ENCODE data around the gene ZSWIM2. TPM values are rescaled to one million over a fixed set of nuclear protein-coding genes. Genes with fewer than 3 reads are reported as not detected.
"Not testable (repeated sequence)": the region's sequence is repeated elsewhere in the genome, so short reads cannot be mapped to it uniquely, and the experiment has no call there.

Gene ZSWIM2
- total RNA-seq, 2 experiments from 2014 or later, result not detected

DNA sequence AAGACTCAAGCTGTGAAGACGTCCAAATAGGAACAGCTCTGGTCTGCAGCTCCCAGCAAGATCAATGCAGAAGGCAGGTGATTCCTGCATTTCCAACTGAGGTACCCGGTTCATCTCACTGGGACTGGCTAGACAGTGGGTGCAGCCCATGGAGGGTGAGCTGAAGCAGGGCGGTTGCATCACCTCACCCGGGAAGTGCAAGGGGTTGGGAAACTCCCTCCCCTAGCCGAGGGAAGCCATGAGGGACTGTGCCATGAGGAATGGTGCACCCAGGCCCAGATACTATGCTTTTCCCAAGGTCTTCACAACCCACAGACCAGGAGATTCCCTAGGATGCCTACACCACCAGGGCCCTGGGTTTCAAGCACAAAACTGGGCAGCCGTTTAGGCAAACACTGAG is 37.2 kb downstream of the ZSWIM2 start:
- DNase-seq; H3K9me3 Mint-ChIP-seq; H3K4me1 Mint-ChIP-seq; H3K36me3 Mint-ChIP-seq (ENCODE audit: low read depth); H3K4me3 Mint-ChIP-seq; POLR2A ChIA-PET; H3K27ac Mint-ChIP-seq; H3K27me3 Mint-ChIP-seq; CTCF ChIA-PET: not testable (repeated sequence)

DNA sequence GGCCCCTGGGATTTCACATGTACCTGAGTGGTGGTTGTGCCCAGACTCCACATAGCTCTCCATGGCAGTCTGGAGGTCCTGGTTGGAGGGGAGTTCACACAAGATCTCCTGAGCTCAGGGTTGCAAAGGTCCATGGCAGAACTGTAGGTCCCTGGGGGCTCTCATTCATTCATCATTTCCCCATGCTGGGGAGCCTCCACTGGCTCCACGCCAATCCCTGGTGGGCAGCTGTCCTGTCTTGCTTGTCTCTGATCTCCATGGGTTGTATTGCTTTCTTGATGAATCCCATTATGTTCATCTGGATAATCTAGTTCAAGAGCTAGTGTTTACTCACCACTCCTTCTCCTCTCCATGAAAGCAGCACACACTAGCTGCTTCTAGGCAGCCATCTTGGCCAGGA is 42.4 kb downstream of the ZSWIM2 start:
- Mint-ChIP-seq H3K27ac (no peak overlapping the region), H3K9me3 (peaks cover 2% of the 10 kb centered on the region), H3K4me3 (no peak overlapping the region), H3K36me3 (ENCODE audit: low read depth) (no peaks in the 10 kb centered on the region), H3K27me3 (peaks cover 3% of the 10 kb centered on the region), H3K4me1 (no peaks in the 10 kb centered on the region)
- ChIA-PET POLR2A (no interaction called here), CTCF (no interaction called here)
- DNase-seq, result no peak

DNA sequence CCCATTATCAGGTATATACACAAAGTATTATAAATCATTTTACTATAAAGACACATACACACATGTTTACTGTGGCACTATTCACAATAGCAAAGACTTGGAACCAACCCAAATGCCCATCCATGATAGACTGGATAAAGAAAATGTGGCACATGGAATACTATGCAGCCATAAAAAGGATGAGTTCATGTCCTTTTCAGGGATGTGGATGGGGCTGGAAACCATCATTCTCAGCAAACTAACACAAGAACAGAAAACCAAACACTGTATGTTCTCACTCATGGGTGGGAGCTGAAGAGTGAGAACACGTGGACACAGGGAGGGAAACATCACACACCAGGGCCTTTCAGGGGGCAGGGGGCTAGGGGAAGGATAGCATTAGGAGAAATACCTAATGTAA is 50.4 kb downstream of the ZSWIM2 start:
- POLR2A ChIA-PET, CTCF ChIA-PET, H3K4me1 Mint-ChIP-seq: not testable (repeated sequence)

DNA sequence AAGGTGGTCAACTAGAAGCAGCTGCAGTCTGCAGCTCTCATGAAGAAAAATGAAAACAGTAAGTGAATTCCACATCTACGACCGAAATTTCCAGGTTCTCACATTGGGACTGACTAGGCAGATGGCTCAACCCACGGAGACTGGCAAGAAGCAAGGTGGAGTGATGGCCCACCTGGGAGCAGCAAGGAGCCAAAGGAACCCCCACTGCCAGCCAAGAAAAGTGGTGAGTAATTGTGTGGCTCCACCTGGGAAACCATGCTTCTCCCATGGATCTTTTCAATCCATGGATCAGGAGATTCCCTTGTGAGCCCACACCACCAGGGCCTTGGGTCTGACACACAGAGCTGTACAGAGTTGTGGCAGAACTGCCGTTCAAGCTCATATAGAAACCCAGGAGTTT is 64.0 kb downstream of the ZSWIM2 start:
- DNase-seq, result no peak
- H3K36me3 Mint-ChIP-seq (ENCODE audit: low read depth), result no peaks in the 10 kb centered on the region
- ChIA-PET POLR2A (no interaction called here), CTCF (no interaction called here)
- H3K9me3 Mint-ChIP-seq, result peaks cover 10% of the 10 kb centered on the region
- no peak overlapping the region for H3K4me3 Mint-ChIP-seq
- no peaks in the 10 kb centered on the region for H3K27me3 Mint-ChIP-seq
- no peaks in the 10 kb centered on the region for H3K4me1 Mint-ChIP-seq
- no peak overlapping the region for H3K27ac Mint-ChIP-seq

More for the DNA sequence above, 50.4 kb downstream of the ZSWIM2 start:
- not testable (repeated sequence) for H3K27ac Mint-ChIP-seq; DNase-seq; H3K9me3 Mint-ChIP-seq; H3K27me3 Mint-ChIP-seq; H3K36me3 Mint-ChIP-seq (ENCODE audit: low read depth); H3K4me3 Mint-ChIP-seq

DNA sequence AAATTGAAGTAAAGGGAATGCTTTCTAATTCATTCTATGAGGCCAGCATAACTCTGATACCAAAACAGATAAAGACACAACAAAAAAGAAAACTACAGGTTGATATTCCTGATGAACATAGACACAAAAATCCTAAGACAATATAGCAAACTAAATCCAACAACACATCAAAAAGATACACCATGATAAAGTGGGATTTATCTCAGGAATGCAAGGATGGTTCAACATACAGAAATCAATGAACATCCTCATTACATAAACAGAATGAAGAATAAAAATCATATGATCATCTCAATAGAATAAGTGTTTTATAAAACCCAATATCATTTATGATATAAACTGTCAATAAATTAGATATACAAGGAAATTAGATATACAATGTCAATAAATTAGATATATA is 65.7 kb downstream of the ZSWIM2 start:
- no peak for DNase-seq
- Mint-ChIP-seq H3K36me3 (ENCODE audit: low read depth) (no peaks in the 10 kb centered on the region), H3K9me3 (peaks cover 10% of the 10 kb centered on the region), H3K27ac (no peak overlapping the region), H3K4me3 (no peak overlapping the region), H3K27me3 (no peaks in the 10 kb centered on the region), H3K4me1 (no peaks in the 10 kb centered on the region)
- ChIA-PET CTCF (no interaction called here), POLR2A (no interaction called here)

DNA sequence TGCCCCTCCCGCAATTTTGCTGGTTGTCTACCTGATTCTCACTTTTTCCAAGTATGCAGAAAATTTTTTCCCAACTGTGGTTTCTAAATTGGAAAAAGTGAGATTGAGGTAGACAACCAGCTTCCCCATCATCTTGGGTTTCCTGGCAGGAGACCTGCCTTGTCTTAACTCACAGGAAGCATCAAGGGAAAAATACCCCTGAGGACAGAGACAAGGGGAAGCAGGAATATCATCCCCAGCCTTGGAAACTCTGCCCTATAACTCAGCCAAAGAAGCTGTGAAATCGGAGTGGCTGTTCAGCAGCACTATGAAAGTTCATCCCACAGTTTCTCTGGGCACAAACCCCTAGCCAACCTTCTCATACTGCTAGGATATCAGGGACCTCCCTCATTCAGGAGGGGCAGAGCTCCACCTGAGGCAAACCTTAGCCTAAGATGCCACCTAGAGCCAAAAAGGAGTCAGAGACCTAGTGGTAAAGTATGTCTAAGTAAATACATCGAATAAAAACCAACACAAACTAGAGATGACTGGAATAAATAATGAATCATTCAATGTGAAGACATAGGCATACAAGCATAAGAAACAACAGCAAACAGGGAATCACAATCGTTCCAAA is 68.2 kb downstream of the ZSWIM2 start:
- DNase-seq, result no peak
- Mint-ChIP-seq H3K27me3 (no peaks in the 10 kb centered on the region), H3K27ac (no peak overlapping the region), H3K4me1 (no peaks in the 10 kb centered on the region), H3K36me3 (ENCODE audit: low read depth) (no peaks in the 10 kb centered on the region), H3K9me3 (peaks cover 10% of the 10 kb centered on the region), H3K4me3 (no peak overlapping the region)
- CTCF ChIA-PET, result interaction anchor here (0.7 kb wide), 1 partner anchor 298 kb away, joined by 4 read pairs; no protein-coding TSS in a partner anchor
- POLR2A ChIA-PET, result no interaction called here

Other genes with a start within 250 kb of the ZSWIM2 start
- gene FAM171B, start 155.1 kb downstream of the ZSWIM2 start, total RNA-seq, result under 1 TPM; 0.37 to 0.75 TPM

Data from activated CD4-positive, alpha-beta T cell treated with anti-CD3 and anti-CD28 coated beads, Interleukin-2, amount 10 ng/mL, durations not matched to agents 7 days and 5 days (primary cell).